HG03565 (cell line): ENCODE results near the gene MTARC2.
A peak's percentile ranks its signal among the peaks of the same experiment; 100 is the strongest.

ENCODE experiments used
- ATAC-seq: cut with Tn5 transposase; IDR thresholded peaks from one replicate; pipeline ENCODE4 v1.9.1; 2021; ENCODE audit warnings: mild to moderate bottlenecking, moderate library complexity; ENCODE audit not compliant: unreplicated experiment

Gene MTARC2

GRCh38 chr1:220767312-220768125 lies 19.4 kb downstream of the MTARC2 start:
- ATAC-seq = no peak

GRCh38 chr1:220768126-220768601 lies 20.0 kb downstream of the MTARC2 start:
- no peak for ATAC-seq

GRCh38 chr1:220769205-220769604 lies 21.1 kb downstream of the MTARC2 start:
- ATAC-seq = no peak

- peak; percentile 64 for ATAC-seq
Measured at GRCh38 chr1:220770245-220770913, 22.3 kb downstream of the MTARC2 start.

- ATAC-seq = no peak
Measured at GRCh38 chr1:220772846-220773245, 24.7 kb downstream of the MTARC2 start.

- ATAC-seq = no peak
Measured at GRCh38 chr1:220775240-220775853, 27.2 kb downstream of the MTARC2 start.

- ATAC-seq = no peak
Measured at GRCh38 chr1:220776254-220776653, 28.1 kb downstream of the MTARC2 start.

- peak; percentile 78 for ATAC-seq
Measured at GRCh38 chr1:220776720-220777326, 28.7 kb downstream of the MTARC2 start.

- ATAC-seq = no peak
Measured at GRCh38 chr1:220783453-220783852, 35.3 kb downstream of the MTARC2 start.

GRCh38 chr1:220784751-220785150 lies 36.6 kb downstream of the MTARC2 start:
- no peak for ATAC-seq

- ATAC-seq = no peak
Measured at GRCh38 chr1:220785166-220786056, 37.3 kb downstream of the MTARC2 start.

GRCh38 chr1:220786057-220786336 lies 37.9 kb downstream of the MTARC2 start:
- no peak for ATAC-seq

GRCh38 chr1:220786337-220787068 lies 38.4 kb downstream of the MTARC2 start, which contains the start of gene MTARC1:
Gene MTARC1, plus strand, starts transcription at chr1:220786913. Its CDS starts 32 bp downstream, at chr1:220786945.
- ATAC-seq = peak; percentile 50

GRCh38 chr1:220787069-220787619 lies 39.0 kb downstream of the MTARC2 start:
- ATAC-seq = peak; percentile 33

- ATAC-seq = no peak
Measured at GRCh38 chr1:220788900-220789299, 40.8 kb downstream of the MTARC2 start.

GRCh38 chr1:220789532-220790147 lies 41.5 kb downstream of the MTARC2 start:
- ATAC-seq = no peak

- no peak for ATAC-seq
Measured at GRCh38 chr1:220791285-220791684, 43.2 kb downstream of the MTARC2 start.

GRCh38 chr1:220791956-220792355 lies 43.8 kb downstream of the MTARC2 start:
- ATAC-seq = no peak

GRCh38 chr1:220796530-220796929 lies 48.4 kb downstream of the MTARC2 start:
- ATAC-seq = no peak
